ENCODE results near the gene SLC25A48. TPM values are rescaled to one million over a fixed set of nuclear protein-coding genes. Genes with fewer than 3 reads are reported as not detected.

Gene SLC25A48, protein sequence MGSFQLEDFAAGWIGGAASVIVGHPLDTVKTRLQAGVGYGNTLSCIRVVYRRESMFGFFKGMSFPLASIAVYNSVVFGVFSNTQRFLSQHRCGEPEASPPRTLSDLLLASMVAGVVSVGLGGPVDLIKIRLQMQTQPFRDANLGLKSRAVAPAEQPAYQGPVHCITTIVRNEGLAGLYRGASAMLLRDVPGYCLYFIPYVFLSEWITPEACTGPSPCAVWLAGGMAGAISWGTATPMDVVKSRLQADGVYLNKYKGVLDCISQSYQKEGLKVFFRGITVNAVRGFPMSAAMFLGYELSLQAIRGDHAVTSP
- total RNA-seq (2014; rRNA removed; shearing (Covaris generic)), result 1.2 TPM in 1 of 2 replicates, not detected in the other

DNA sequence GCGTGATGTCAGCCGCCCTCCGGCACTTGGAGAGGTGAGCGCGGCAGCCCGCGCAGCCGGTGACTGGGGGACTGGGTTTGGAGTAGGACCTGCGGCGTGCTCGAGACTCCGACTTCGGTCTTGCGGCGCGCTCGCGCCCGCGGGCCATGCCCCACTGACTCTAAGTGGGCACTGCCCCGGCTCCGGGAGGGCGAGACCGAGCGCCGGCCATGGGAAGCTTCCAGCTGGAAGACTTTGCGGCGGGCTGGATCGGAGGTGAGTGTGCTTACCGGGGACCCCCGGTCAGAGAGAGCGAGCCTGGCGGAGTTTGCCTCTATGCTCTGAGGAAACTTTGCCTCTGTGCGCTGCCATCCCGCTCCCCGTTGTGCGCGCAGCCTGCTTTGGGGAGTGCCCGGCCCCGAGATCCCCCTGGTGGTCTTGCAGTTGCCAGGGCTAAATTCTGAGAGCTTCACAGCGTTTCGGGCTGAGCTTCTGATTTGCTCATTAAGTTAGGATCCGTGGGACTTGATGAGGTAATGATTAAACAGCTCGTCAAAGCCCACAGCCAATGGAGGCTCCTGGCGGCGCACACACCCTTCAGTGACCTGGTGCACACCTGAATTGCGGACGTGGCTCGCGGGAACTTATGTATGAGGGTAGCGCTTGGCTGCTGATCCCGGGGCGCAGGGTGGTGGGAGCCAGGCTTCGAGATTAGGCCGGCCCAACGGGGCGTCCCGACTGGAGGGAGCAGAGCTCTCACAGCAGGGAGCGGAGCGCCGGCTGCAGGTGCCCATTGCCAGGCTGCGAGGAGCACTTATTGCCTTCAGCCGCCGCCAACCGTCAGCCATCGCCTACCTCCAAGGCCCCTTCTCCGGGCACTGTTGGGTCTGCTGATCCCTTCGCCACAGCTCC is at the start of gene SLC25A48:
Gene SLC25A48 (plus strand): TSS at position 25 of the 891 bp plus-strand sequence. CDS start 185 bp downstream, at position 210.
- peak; percentile 62 for DNase-seq (ENCODE audit: low spot score)
- in situ Hi-C loops (cut with HindIII; ENCODE audit: low sequenced_read_pairs), result loop anchor here (10.0 kb wide), 1 partner anchor 90 kb away; no protein-coding TSS in a partner anchor

DNA sequence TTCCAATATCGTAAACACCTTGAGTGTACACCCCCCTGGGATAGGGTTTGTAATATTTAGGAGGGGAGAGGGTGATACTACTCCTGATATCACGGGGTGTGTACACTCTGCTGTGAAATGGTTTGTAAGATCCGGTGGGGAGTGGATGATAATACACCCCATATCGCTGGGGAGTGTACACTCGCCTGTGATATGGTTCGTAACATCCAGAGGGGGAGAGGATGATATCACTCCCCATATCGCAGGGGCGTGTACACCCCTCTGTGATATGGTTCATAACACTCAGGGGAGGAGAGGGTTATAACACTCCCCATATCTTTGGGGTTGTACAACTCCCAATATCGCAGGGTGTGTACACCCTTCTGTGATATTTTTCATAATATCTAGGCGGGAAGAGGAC is 33.8 kb upstream of the SLC25A48 start:
- in situ Hi-C loops (cut with HindIII; ENCODE audit: low sequenced_read_pairs), result no loop called here
- DNase-seq (ENCODE audit: low spot score), result no peak

DNA sequence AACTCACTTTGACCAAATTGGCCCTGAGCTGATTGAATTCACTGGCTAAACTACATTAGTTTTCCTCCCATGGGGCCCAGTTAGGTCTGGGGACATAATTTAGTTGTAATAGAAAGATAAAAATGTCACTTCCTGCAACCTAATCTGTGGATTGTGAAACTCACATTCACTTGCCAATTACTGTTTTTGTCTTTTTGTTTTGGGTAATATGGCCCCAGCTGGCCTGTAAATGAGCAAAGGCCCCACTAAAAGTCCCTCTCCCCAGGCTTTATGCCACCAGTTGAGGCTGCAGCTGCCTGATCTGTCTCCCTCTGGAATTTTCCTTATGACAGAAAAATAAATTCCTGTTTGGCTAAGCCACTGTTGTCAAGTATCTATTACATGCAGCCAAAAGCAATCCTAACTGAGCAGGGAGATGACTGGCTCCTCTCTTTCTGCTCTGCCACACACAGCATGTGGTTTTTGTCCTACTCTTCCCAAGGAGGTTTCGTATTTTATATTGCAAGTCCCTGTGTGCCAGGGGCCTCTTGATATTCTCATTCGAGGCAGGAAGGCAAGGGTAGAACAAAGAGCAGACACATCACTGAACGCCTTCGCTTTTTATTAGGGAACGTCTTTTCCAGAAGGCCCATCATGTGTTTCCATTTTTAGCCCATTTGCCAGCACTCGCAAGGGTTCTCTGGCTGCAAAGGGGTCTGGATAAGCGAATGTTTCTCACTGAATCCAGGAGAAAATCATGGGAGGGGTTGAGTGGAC is 24.1 kb upstream of the SLC25A48 start:
- in situ Hi-C loops (cut with HindIII; ENCODE audit: low sequenced_read_pairs), result no loop called here
- no peak for DNase-seq (ENCODE audit: low spot score)

GRCh38 chr5:135811007-135811406 is 23.5 kb upstream of the SLC25A48 start:
- in situ Hi-C loops (cut with HindIII; ENCODE audit: low sequenced_read_pairs), result no loop called here

DNA sequence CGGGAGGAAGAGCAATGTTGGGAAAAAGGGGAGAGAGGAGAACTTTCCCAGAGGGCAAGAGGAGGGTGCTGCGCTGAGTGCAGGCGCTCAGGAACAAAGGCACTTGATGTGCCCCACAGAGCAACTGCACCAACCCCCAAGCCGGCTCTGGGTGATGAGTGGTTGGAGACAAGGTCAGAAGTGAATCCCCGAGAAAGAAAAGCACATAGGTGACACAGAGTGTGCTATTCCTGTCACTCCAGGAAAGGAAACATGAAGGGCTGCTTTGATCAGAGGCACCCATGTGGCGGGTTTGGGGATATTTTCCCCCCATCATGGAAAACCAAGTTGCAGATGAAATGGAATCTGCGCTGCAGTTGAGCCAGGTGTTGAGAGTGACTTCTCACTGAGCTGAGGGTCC is 20.7 kb upstream of the SLC25A48 start:
- in situ Hi-C loops (cut with HindIII; ENCODE audit: low sequenced_read_pairs), result no loop called here
- no peak for DNase-seq (ENCODE audit: low spot score)

More at GRCh38 chr5:135811007-135811406, 23.5 kb upstream of the SLC25A48 start:
- no peak for DNase-seq (ENCODE audit: low spot score)

- in situ Hi-C loops (cut with HindIII; ENCODE audit: low sequenced_read_pairs), result no loop called here
- no peak for DNase-seq (ENCODE audit: low spot score)
These were observed 20.1 kb upstream of the SLC25A48 start for GRCh38 chr5:135814316-135814715.

DNA sequence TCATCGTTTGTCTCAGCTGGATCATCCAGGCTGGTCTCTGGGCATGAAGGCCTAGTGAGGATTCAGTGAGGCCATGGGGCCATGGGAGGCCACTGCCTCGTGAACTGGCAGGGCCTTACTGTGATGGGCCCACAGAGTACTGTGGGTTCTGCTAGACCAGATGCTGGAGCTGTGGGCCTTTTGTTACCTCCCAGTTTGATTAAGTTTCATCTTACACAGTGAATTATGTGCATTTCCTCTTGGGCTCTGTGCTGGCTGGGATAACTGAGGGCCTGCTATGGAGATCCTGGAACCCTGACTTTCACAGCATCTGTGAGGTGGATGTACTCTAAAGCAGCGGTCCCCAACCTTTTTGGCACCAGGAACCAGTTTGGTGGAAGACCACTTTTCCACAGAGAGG is 19.7 kb upstream of the SLC25A48 start:
- in situ Hi-C loops (cut with HindIII; ENCODE audit: low sequenced_read_pairs), result no loop called here
- no peak for DNase-seq (ENCODE audit: low spot score)

DNA sequence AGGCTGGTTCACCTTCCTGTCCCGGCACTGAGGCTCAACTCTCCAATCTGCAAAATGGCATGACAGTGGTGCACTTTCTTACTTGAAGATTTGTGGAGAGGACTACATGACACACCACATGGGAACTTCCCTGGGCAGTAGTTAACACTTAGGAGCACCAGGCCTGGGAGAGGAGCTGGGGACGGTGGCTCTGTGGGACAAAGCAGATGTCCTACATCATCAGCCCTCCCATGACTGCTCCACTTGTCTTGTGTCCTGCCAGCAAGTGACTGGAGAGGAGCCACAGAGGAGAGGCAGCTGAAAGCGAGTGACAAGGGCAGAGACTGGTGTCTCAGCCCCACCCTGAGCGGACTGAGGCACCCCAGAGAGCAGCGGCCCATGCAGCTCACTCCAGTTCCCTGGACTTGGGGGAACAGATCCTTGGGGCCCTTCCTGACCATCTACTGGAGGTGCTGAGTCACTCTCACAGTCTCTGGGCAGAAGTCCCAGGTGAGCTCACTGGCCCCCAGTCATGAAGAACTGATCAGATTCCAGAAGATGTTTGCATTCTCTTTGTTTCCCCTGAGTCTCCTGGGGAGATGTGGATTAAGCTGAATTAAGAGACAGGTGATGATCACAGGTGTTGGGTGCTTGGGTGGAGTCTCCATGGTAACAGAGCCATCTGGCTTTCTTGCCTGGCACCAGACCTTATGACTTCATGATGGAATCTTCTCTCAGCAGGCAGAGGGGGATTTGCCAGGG is 13.2 kb upstream of the SLC25A48 start:
- DNase-seq (ENCODE audit: low spot score), result peak; percentile 80
- in situ Hi-C loops (cut with HindIII; ENCODE audit: low sequenced_read_pairs), result no loop called here

DNA sequence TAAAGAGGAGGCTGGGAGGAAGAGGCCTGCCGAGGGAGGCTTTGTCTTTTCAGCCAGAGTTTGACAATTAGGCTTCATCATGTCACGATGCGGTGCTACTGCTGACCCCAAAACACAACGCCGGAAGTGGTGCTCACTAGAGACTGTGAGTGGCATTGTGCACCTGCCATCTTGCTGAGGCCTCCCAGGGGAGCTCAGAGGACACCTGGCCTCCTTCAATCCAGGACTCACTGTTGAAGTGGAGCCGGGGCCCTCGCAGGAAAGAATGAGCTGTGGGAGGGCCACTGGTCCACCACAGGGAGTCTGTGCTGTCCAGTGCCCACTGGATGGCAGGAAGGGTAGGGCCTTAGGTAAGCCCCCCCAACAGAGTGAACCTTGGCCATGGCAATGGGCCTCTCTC is 12.7 kb upstream of the SLC25A48 start:
- in situ Hi-C loops (cut with HindIII; ENCODE audit: low sequenced_read_pairs), result no loop called here
- no peak for DNase-seq (ENCODE audit: low spot score)

DNA sequence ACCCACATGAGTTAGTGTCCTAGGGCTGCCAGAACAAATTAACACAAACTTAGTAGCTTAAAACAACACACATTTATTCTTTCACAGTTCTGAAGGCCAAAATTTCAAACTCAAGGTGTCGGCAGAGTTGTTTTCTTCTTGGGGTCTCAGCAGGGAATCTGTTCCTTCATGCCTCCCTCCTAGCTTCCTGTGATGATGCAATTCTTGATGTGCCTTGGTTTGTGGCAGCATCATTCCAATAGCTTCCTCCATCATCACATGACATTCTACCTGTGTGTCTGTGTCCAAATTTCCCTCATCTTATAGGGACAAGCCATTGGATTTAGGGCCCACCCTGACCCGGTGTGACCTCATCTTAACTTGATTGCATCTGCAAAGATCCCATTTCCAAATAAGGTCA is 12.2 kb upstream of the SLC25A48 start:
- DNase-seq (ENCODE audit: low spot score), result no peak
- in situ Hi-C loops (cut with HindIII; ENCODE audit: low sequenced_read_pairs), result no loop called here

GRCh38 chr5:135822959-135823358 is 11.5 kb upstream of the SLC25A48 start:
- no peak for DNase-seq (ENCODE audit: low spot score)
- in situ Hi-C loops (cut with HindIII; ENCODE audit: low sequenced_read_pairs), result no loop called here

DNA sequence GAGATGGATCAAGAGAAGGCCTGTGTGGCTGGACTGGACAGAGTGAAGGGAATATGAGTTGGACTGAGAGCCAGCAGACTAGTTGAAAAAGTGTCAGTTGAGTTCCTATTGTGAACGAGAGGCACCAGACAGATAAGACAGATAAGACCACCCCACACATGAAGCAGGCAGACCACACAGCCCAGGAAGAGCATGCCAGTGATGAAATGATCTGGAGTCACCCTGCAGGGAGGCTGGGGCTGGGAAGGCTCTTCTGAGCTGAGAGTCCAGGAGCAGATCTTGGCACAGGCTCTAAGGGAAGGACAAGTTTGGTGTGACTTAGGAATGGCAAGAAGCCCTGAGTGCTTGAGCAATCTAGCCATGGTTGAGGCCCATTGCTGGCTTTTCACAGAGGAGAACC is 10.6 kb upstream of the SLC25A48 start:
- in situ Hi-C loops (cut with HindIII; ENCODE audit: low sequenced_read_pairs), result no loop called here
- DNase-seq (ENCODE audit: low spot score), result no peak

DNA sequence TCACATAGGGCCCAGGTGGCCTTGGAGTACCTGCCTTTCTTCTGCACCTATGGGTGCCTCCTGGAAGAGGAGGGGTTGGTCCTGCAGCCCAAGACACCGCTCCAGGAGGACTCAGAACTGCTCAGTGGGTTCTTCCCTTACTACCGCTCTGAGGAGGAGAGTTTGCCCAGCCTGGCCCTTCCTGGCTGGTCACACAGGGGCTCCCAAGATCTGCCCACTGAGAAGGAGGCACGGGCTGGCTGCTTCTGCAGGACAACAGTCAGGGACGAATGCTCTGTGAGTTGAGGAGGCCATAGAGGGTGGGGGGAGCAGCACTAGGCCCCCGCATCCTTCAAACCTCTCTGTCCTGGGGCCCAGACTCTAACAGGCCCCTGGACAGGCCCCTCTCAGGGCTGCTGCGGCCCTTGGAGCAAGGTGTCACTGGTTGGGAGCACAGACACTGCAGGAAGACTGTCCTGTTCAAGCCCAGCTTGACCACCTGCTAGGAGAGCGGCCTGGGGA is 9.9 kb upstream of the SLC25A48 start:
- DNase-seq (ENCODE audit: low spot score), result no peak
- in situ Hi-C loops (cut with HindIII; ENCODE audit: low sequenced_read_pairs), result no loop called here

DNA sequence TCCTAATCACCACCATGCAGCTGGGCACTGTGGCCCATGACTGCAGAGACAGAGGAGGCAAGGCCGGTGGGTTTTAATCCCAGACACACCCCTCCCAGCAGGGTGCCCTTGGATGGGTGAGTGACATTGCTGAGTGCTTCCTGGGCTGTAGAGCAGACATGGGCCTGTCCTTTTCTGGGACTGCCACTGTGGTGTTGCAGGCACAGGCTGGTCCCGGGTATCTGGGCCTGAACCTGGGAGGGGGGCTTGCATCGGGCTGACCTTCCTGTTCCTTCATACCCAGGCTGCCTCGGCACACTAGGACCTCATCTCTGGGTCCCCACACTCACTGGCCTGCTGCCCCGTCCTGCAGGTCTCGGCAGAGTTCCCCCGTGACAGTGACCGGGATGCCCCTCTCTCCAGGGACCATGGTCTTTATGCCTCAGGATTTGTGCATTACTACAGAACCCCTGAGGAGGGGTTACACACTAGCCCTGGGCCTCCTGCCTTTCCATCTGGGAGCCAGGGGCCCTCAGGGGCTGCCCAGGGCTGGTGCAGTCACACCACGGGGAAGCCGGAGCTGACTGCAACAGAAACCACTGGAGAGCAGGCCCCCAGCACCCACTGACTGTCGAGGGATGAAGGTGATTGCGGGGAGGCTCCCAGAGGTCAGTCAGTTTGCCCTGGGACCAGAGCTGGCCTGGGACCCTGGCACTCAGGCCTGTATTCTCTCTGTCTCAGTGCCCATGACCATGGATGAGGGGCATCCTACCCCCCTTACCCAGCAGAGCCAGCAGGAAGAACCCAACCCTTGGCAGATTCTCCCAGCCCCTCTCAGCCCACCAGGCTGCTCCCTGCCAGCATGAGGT is 8.9 kb upstream of the SLC25A48 start:
- DNase-seq (ENCODE audit: low spot score), result no peak
- in situ Hi-C loops (cut with HindIII; ENCODE audit: low sequenced_read_pairs), result no loop called here

- no peak for DNase-seq (ENCODE audit: low spot score)
- in situ Hi-C loops (cut with HindIII; ENCODE audit: low sequenced_read_pairs), result no loop called here
These were observed 8.3 kb upstream of the SLC25A48 start for GRCh38 chr5:135826221-135826525.

- DNase-seq (ENCODE audit: low spot score), result no peak
- in situ Hi-C loops (cut with HindIII; ENCODE audit: low sequenced_read_pairs), result no loop called here
These were observed 7.3 kb upstream of the SLC25A48 start for GRCh38 chr5:135826994-135827671.

DNA sequence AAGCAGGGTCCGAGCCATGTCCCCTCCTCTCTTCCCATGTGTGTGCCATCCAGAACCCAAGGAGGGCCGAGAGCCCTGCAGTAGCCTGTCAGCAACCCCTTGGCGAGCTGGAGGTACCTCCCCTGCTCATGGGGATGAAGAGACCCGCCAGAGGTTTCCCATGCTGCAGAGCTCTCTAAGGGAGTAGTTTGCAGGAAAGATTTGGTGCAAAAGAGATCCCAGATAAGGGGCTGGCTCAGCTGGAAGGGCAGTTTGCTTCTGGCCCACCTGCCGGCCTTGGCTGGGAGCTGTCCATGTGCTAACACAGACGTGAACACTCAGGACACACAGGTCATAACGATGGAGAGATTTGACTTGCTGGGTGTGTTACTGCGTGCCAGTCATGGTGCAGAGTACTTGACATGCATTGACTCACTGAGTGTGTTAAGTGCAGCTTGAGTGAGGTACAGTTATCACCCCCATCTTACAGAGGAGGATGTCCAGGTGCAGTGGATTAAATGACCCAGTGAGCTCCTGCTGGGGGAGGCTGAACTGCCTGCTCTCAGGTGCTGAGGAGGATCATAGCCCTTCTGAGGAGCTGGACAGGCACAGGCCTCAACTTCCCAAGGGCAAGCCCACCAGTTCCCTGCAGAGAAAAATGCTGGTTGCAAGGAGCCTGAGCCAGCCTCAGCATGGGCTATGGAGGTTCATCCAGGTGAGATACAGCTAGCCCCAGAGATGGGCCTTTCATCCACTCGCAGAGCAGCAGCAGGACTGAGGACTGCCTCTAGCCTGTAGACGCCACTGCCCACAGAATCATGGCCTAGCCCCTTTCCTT is 6.3 kb upstream of the SLC25A48 start:
- in situ Hi-C loops (cut with HindIII; ENCODE audit: low sequenced_read_pairs), result no loop called here
- no peak for DNase-seq (ENCODE audit: low spot score)

All from G401 (cell line).